AG04449 (cell line): ENCODE results near the gene GSTM2.

Experiments
- CTCF ChIA-PET: fragments of 350-600 bp; formaldehyde crosslinking; extraction: SDS; loops from one replicate; lab custom pipeline; 2021; ENCODE audit warnings: antibody characterized with exemption; lab: Yijun Ruan, JAX
- POLR2A ChIA-PET: fragments of 400-600, 350-600 bp; formaldehyde crosslinking; extraction: SDS; loops from one replicate; lab custom pipeline; 2020; ENCODE audit warnings: antibody characterized with exemption, inconsistent platforms; lab: Yijun Ruan, JAX
- DNase-seq: peaks from one replicate; pipeline ENCODE4 v3.0.0-alpha.2; 2010; ENCODE audit warnings: low read depth, low spot score
- H3K4me3 ChIP-seq: 2 replicates; pipeline ENCODE4 v1.5.1; 2011; ENCODE audit warnings: low read depth, mild to moderate bottlenecking, control low read depth, low read length
- CTCF ChIP-seq: IDR thresholded peaks from one replicate; pipeline ENCODE4 v1.5.1; 2011; ENCODE audit warnings: mild to moderate bottlenecking, moderate library complexity, low read length, control low read depth, inconsistent platforms; ENCODE audit not compliant: insufficient read depth; ENCODE audit errors: missing control alignments

GSTM2 gene

GRCh38 chr1:109625176-109625575, 42.7 kb upstream of the GSTM2 start:
- no peak overlapping the region for H3K4me3 ChIP-seq
- POLR2A ChIA-PET, result no interaction called here
- CTCF ChIA-PET, result interaction anchor here (1.0 to 21.8 kb wide), 4 partner anchors 13 to 149 kb away, joined by 3 to 371 read pairs (median 5); no protein-coding TSS in a partner anchor
- no peak for DNase-seq
- no peak for TF ChIP-seq CTCF

GRCh38 chr1:109625601-109626560, 42.0 kb upstream of the GSTM2 start:
- no peak overlapping the region for H3K4me3 ChIP-seq
- ChIA-PET CTCF (interaction anchor here (1.0 to 21.8 kb wide), 5 partner anchors 12 to 151 kb away, joined by 3 to 371 read pairs (median 4); partner anchors contain the start of gene GNAI3), POLR2A (no interaction called here)
- no peak for DNase-seq
- no peak for TF ChIP-seq CTCF

- CTCF ChIA-PET, result interaction anchor here (1.3 to 21.8 kb wide), 4 partner anchors 11 to 150 kb away, joined by 3 to 371 read pairs (median 4); partner anchors contain the start of gene GNAI3
- POLR2A ChIA-PET, result interaction anchor here (1.3 kb wide), 1 partner anchor 10 kb away, joined by 3 read pairs; no protein-coding TSS in a partner anchor
- no peak for TF ChIP-seq CTCF
- H3K4me3 ChIP-seq, result no peak overlapping the region
- DNase-seq, result no peak
Measured at GRCh38 chr1:109626682-109627408, 41.0 kb upstream of the GSTM2 start.

DNA sequence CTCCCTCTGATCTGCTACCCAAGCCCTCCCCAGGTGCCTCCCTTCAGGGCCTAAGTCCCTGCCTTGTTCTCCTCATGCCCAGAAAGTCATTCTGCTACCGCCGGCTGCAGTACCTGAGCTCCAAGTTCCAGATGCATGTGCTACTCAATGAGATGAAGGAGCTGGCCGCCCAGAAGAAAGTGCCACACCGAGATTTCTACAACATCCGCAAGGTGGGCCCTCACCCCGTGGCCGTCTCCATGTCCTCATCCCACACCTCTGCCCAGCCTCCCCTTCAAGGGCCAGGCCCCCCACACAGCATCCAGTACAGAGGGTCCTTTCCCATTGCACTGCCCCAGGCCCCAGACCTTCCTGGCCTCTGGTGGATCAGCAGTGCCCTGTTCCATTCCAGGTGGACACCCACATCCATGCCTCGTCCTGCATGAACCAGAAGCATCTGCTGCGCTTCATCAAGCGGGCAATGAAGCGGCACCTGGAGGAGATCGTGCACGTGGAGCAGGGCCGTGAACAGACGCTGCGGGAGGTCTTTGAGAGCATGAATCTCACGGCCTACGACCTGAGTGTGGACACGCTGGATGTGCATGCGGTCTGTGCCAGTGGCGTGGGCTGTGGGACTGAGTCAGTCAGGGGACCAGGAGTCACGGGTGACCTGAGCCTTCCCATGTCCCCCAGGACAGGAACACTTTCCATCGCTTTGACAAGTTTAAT, 40.0 kb upstream of the GSTM2 start:
- CTCF ChIA-PET, result interaction anchor here (1.0 to 21.8 kb wide), 5 partner anchors 10 to 149 kb away, joined by 3 to 381 read pairs (median 4); partner anchors contain the start of genes GNAI3 and GPR61
- no peak for TF ChIP-seq CTCF
- DNase-seq, result no peak
- POLR2A ChIA-PET, result interaction anchor here (1.3 kb wide), 1 partner anchor 9 kb away, joined by 3 read pairs; no protein-coding TSS in a partner anchor
- no peak overlapping the region for H3K4me3 ChIP-seq

GRCh38 chr1:109628540-109629321, 39.1 kb upstream of the GSTM2 start:
- no peak overlapping the region for H3K4me3 ChIP-seq
- no peak for DNase-seq
- ChIA-PET POLR2A (no interaction called here), CTCF (interaction anchor here (0.9 to 21.8 kb wide), 8 partner anchors 2 to 146 kb away, joined by 3 to 381 read pairs (median 8); partner anchors contain the start of genes AMPD2, GNAI3, GNAT2 and GPR61)
- TF ChIP-seq CTCF, result no peak
